Peyer's patch (tissue), 4 donors: ENCODE measurements around the gene CRYGA.

Source experiments
- POLR2A ChIP-seq, 2 donors: fragments of 450-650 bp; IDR thresholded peaks; one replicate each; pipeline ENCODE4 v1.5.1; 2017; ENCODE audit warnings: antibody characterized with exemption in 2 of 2, mild to moderate bottlenecking in 2 of 2, moderate library complexity in 2 of 2
- TF ChIP-seq, protein P1 (sequence below), 6 experiments: fragments of 450-650 bp in 4 of 6; fragments of 200-600 bp in 2 of 6; sonication (generic) in 1 of 6; IDR thresholded peaks; one replicate each; pipeline ENCODE4 v1.5.1; 2017 to 2019; ENCODE audit warnings: antibody characterized with exemption in 6 of 6, mild to moderate bottlenecking in 3 of 6, moderate library complexity in 1 of 6

DNA sequence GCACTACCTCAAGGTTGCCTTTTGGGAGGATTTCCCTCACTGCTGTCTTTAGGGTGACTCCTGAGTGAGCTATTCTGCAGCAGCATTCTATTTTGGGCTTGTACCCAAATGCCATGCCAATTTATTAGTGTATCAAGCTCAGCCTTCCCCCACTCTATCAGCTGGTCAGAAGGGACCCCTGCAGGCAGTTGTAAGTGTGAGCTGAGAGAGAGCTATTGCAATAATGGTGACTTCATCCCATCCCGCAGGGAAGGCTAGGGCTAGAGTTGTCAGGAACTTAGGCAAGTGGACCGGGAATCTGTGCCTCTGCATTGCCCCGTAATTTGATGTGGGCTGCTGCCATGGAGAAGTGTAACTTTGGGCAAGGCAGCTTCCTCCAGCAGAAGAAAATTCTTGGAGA is 15.6 kb downstream of the CRYGA start:
- TF ChIP-seq, protein P1, sequence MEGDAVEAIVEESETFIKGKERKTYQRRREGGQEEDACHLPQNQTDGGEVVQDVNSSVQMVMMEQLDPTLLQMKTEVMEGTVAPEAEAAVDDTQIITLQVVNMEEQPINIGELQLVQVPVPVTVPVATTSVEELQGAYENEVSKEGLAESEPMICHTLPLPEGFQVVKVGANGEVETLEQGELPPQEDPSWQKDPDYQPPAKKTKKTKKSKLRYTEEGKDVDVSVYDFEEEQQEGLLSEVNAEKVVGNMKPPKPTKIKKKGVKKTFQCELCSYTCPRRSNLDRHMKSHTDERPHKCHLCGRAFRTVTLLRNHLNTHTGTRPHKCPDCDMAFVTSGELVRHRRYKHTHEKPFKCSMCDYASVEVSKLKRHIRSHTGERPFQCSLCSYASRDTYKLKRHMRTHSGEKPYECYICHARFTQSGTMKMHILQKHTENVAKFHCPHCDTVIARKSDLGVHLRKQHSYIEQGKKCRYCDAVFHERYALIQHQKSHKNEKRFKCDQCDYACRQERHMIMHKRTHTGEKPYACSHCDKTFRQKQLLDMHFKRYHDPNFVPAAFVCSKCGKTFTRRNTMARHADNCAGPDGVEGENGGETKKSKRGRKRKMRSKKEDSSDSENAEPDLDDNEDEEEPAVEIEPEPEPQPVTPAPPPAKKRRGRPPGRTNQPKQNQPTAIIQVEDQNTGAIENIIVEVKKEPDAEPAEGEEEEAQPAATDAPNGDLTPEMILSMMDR (IDR thresholded peaks at IDR 0.05): no peak
- TF ChIP-seq POLR2A (IDR thresholded peaks at IDR 0.05): no peak
